ENCODE results near the gene EPHA4.

- TF ChIP-seq CTCF (IDR thresholded peaks at IDR 0.05) (no peak), POLR2A (IDR thresholded peaks at IDR 0.05) (no peak)
Measured at GRCh38 chr2:221377597-221377996, 194.5 kb downstream of the EPHA4 start.

Data from prostate gland (tissue), 2 donors.